Left lung (tissue), 10 donors: ENCODE results near the gene MIB2. TPM values are rescaled to one million over a fixed set of nuclear protein-coding genes. Genes with fewer than 3 reads are reported as not detected.
A peak's percentile ranks its signal among the peaks of the same experiment; 100 is the strongest.
"Not testable (repeated sequence)": the region's sequence is repeated elsewhere in the genome, so short reads cannot be mapped to it uniquely, and the experiment has no call there.

Experiments
- ATAC-seq: fragments of 200-7000 bp; cut with Tn5 transposase; one replicate; pipeline ENCODE4 v1.9.1; 2020; ENCODE audit warnings: moderate library complexity
- DNase-seq, 4 donors: peaks; one replicate each; pipeline ENCODE4 v3.0.0-alpha.2; 2013 to 2020
- H3K27ac ChIP-seq, 2 donors: fragments of 200-600 bp; sonication (generic) in 1 of 2; one replicate each; pipeline versions ENCODE4 v1.5.0 to v1.8.0; 2020 to 2021
- H3K27me3 ChIP-seq, 2 donors: fragments of 200-600 bp; sonication (generic) in 1 of 2; one replicate each; pipeline versions ENCODE4 v1.5.0 to v1.8.0; 2020 to 2021
- H3K36me3 ChIP-seq, 2 donors: fragments of 200-600 bp; sonication (generic) in 1 of 2; one replicate each; pipeline versions ENCODE4 v1.5.0 to v1.8.0; 2020 to 2021
- H3K4me1 ChIP-seq, 2 donors: fragments of 200-600 bp; one replicate each; pipeline ENCODE4 v1.8.0; 2021
- H3K4me3 ChIP-seq, 2 donors: fragments of 200-600 bp; sonication (generic) in 1 of 2; one replicate each; pipeline versions ENCODE4 v1.5.0 to v1.8.0; 2020 to 2021; ENCODE audit warnings: mild to moderate bottlenecking in 1 of 2
- H3K9me3 ChIP-seq, 2 donors: fragments of 200-600 bp; sonication (generic) in 1 of 2; one replicate each; pipeline versions ENCODE4 v1.5.0 to v1.8.0; 2020 to 2021
- CTCF ChIP-seq, 2 donors: fragments of 200-600 bp; sonication (generic) in 1 of 2; IDR thresholded peaks; one replicate each; pipeline versions ENCODE4 v1.5.0 to v1.8.0; 2021; ENCODE audit warnings: antibody characterized with exemption in 2 of 2
- intact Hi-C, 2 donors: fragments of 100-400 bp; cut with DNase I; formaldehyde crosslinking; loops; one replicate each; pipeline versions ENCODE4 v1.11.2 to v1.14.2; 2022
- polyA plus RNA-seq, 6 donors: library from polyadenylated mRNA; unstranded; fragments of 120-200 nt; gene quantifications; one replicate each; pipeline ENCODE4 v1.2.1, GENCODE V29; 2013; ENCODE audit not compliant: insufficient read length in 6 of 6
- total RNA-seq, 2 donors: library from RNA; stranded (reverse); fragmentation: NEBNext Ultra II Directional; extraction: Animal tissue kit (Norgen Biotek cat#: 25700); gene quantifications; one replicate each; pipeline ENCODE4 v1.2.1, GENCODE V29; 2021
- donor health status: DM: no; HTN: yes; CAD: no.
- donor health status: DM: no; HTN: no; CAD: no.

The MIB2 gene
- total and polyA plus RNA-seq, 8 donors, result 43.2 to 118 (median 61.4) TPM

GRCh38 chr1:1631782-1632420 is 16.6 kb downstream of the MIB2 start, which contains the start of gene MMP23B:
Gene MMP23B, plus strand, starts transcription at chr1:1632173. Its CDS starts 46 bp downstream, at chr1:1632219.
- H3K4me3 ChIP-seq, result peak within 1 kb of the TSS; percentile 24 to 25
- DNase-seq (peak in 3 of 4 donors; percentile 78 to 90 (median 79)), ATAC-seq (peak; percentile 14)
- H3K4me1 ChIP-seq, result peaks cover 3 to 24% of the 10 kb centered on the region in 2 donors
- H3K27ac ChIP-seq, result peak within 1 kb of the TSS; percentile 61 to 86
- H3K27me3 ChIP-seq, result peaks cover 9 to 40% of the 10 kb centered on the region in 2 donors
- intact Hi-C loops, result no loop called here
- no peaks in the 10 kb centered on the region for H3K9me3 ChIP-seq
- H3K36me3 ChIP-seq, result peaks cover 0 to 27% of the 10 kb centered on the region in 2 donors
- TF ChIP-seq CTCF (IDR thresholded peaks at IDR 0.05), result no peak

GRCh38 chr1:1633409-1633808 is 18.1 kb downstream of the MIB2 start:
- H3K9me3 ChIP-seq, H3K4me3 ChIP-seq, DNase-seq, intact Hi-C loops, H3K27ac ChIP-seq: not testable (repeated sequence)
- peaks cover 0 to 32% of the 10 kb centered on the region in 2 donors for H3K36me3 ChIP-seq
- ATAC-seq, result peak; percentile 6
- peaks cover 9 to 39% of the 10 kb centered on the region in 2 donors for H3K27me3 ChIP-seq
- peaks cover 3 to 24% of the 10 kb centered on the region in 2 donors for H3K4me1 ChIP-seq

- Histone ChIP-seq H3K27me3 (peaks cover 9 to 27% of the 10 kb centered on the region in 2 donors), H3K4me1 (peaks cover 3 to 18% of the 10 kb centered on the region in 2 donors), H3K36me3 (peaks cover 0 to 34% of the 10 kb centered on the region in 2 donors)
- intact Hi-C loops, H3K4me3 ChIP-seq, H3K9me3 ChIP-seq, ATAC-seq, H3K27ac ChIP-seq: not testable (repeated sequence)
- peak in 2 of 4 donors; percentile 15 to 73 for DNase-seq
These were observed 19.3 kb downstream of the MIB2 start for GRCh38 chr1:1634613-1635012.

GRCh38 chr1:1636621-1637478 is 21.6 kb downstream of the MIB2 start:
- intact Hi-C loops, H3K4me3 ChIP-seq, H3K27ac ChIP-seq, H3K9me3 ChIP-seq, H3K27me3 ChIP-seq, ATAC-seq, H3K4me1 ChIP-seq: not testable (repeated sequence)
- H3K36me3 ChIP-seq, result peaks cover 0 to 50% of the 10 kb centered on the region in 2 donors
- DNase-seq, result peak in 2 of 4 donors; percentile 25 to 77

GRCh38 chr1:1637479-1637875 is 22.2 kb downstream of the MIB2 start:
- H3K4me3 ChIP-seq, H3K9me3 ChIP-seq, H3K4me1 ChIP-seq, ATAC-seq, H3K27me3 ChIP-seq, intact Hi-C loops, H3K27ac ChIP-seq: not testable (repeated sequence)
- DNase-seq, result peak in 2 of 4 donors; percentile 6 to 45
- H3K36me3 ChIP-seq, result peaks cover 0 to 50% of the 10 kb centered on the region in 2 donors

GRCh38 chr1:1638528-1638927 is 23.2 kb downstream of the MIB2 start:
- intact Hi-C loops, ATAC-seq, H3K9me3 ChIP-seq, H3K27ac ChIP-seq, H3K27me3 ChIP-seq, H3K4me1 ChIP-seq, H3K4me3 ChIP-seq: not testable (repeated sequence)
- peaks cover 0 to 50% of the 10 kb centered on the region in 2 donors for H3K36me3 ChIP-seq
- peak in 1 of 4 donors; percentile 73 for DNase-seq

GRCh38 chr1:1639368-1639767 is 24.1 kb downstream of the MIB2 start:
- H3K27me3 ChIP-seq, H3K4me3 ChIP-seq, H3K4me1 ChIP-seq, H3K9me3 ChIP-seq, ATAC-seq, H3K27ac ChIP-seq, intact Hi-C loops: not testable (repeated sequence)
- DNase-seq, result peak in 1 of 4 donors; percentile 33
- H3K36me3 ChIP-seq, result peaks cover 0 to 50% of the 10 kb centered on the region in 2 donors

GRCh38 chr1:1640081-1640480 is 24.8 kb downstream of the MIB2 start:
- peak in 2 of 4 donors; percentile 16 to 58 for DNase-seq
- H3K27ac ChIP-seq, H3K4me1 ChIP-seq, ATAC-seq, intact Hi-C loops, H3K4me3 ChIP-seq, H3K27me3 ChIP-seq, H3K9me3 ChIP-seq: not testable (repeated sequence)
- H3K36me3 ChIP-seq, result peaks cover 0 to 50% of the 10 kb centered on the region in 2 donors

GRCh38 chr1:1640711-1641461 is 25.6 kb downstream of the MIB2 start:
- peak in 1 of 4 donors; percentile 45 for DNase-seq
- ATAC-seq, intact Hi-C loops, H3K27ac ChIP-seq, H3K4me3 ChIP-seq, H3K4me1 ChIP-seq, H3K27me3 ChIP-seq, H3K9me3 ChIP-seq: not testable (repeated sequence)
- H3K36me3 ChIP-seq, result peaks cover 0 to 55% of the 10 kb centered on the region in 2 donors

GRCh38 chr1:1646326-1646725 is 31.0 kb downstream of the MIB2 start:
- DNase-seq, H3K4me3 ChIP-seq, H3K27ac ChIP-seq, H3K9me3 ChIP-seq, H3K27me3 ChIP-seq, intact Hi-C loops, H3K4me1 ChIP-seq, ATAC-seq: not testable (repeated sequence)
- peaks cover 0 to 58% of the 10 kb centered on the region in 2 donors for H3K36me3 ChIP-seq

- H3K27me3 ChIP-seq, ATAC-seq, H3K27ac ChIP-seq, intact Hi-C loops, H3K4me3 ChIP-seq, H3K9me3 ChIP-seq, H3K4me1 ChIP-seq: not testable (repeated sequence)
- peaks cover 0 to 70% of the 10 kb centered on the region in 2 donors for H3K36me3 ChIP-seq
- DNase-seq, result peak in 2 of 4 donors; percentile 19 to 37
These were observed 32.4 kb downstream of the MIB2 start for GRCh38 chr1:1647567-1648241.
